ENCODE results near the gene RTKN.
"Not testable (repeated sequence)": the region's sequence is repeated elsewhere in the genome, so short reads cannot be mapped to it uniquely, and the experiment has no call there.

Gene RTKN, protein sequence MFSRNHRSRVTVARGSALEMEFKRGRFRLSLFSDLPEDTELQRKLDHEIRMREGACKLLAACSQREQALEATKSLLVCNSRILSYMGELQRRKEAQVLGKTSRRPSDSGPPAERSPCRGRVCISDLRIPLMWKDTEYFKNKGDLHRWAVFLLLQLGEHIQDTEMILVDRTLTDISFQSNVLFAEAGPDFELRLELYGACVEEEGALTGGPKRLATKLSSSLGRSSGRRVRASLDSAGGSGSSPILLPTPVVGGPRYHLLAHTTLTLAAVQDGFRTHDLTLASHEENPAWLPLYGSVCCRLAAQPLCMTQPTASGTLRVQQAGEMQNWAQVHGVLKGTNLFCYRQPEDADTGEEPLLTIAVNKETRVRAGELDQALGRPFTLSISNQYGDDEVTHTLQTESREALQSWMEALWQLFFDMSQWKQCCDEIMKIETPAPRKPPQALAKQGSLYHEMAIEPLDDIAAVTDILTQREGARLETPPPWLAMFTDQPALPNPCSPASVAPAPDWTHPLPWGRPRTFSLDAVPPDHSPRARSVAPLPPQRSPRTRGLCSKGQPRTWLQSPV

DNA sequence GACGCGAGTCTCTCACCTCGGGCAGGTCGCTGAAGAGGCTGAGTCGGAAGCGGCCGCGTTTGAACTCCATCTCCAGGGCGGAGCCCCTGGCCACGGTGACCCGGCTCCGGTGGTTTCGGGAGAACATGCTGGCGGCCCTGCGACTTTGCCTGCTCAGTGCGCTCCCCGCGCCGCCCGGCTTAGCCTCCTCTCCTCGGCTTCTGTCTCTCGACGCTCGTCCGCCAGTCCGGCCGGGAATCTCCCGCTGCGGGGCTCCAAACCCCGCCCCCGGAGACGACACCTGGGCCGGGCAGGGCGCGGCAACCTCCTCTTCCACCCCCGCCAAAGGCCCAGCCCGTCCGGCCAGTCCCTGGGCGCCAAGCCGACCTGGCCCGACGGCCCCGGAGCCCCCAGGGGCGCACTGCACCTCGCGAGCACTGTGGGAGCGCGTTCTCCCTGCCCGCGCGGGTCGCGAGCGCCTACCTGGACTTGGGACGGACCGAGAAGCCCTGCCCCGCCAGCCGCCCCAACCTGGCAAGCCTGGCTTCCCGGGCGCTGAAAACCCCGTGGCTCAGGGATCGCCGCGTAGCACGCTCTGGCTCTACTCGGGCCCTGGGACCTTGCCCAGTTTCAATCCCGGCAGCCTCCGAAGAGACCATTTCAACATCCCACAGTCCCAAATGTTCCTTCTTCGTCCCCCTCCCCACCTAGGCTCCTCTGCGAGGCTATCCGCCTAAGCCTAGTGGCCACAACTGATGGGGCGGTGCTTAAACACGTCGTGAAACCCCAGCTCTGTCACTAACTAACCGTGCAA, at the start of gene RTKN:
Gene RTKN (minus strand): TSS at position 248 of the 793 bp plus-strand sequence. CDS start 121 bp downstream, at position 127.
- no peak for DNase-seq

DNA sequence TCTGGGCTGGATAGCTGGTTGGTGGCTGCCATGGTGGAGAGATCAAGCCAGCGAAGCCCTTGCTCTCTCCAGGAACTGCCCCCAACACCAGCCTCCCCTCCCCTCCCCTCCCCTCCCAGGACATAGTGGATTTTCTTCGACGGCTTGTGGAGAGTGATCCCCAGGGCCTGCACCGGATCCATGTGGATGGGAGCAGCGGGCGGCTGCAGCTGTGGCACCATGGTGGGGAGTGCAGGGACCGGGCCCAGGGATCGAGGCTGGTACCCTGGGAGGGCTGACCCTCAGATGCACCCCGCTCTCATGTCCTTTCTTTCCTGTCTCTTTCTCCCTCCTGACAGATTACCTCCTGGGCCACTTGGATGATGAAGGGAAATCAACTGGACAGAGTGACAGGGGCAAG, 48.2 kb upstream of the RTKN start:
- no peak for DNase-seq

DNA sequence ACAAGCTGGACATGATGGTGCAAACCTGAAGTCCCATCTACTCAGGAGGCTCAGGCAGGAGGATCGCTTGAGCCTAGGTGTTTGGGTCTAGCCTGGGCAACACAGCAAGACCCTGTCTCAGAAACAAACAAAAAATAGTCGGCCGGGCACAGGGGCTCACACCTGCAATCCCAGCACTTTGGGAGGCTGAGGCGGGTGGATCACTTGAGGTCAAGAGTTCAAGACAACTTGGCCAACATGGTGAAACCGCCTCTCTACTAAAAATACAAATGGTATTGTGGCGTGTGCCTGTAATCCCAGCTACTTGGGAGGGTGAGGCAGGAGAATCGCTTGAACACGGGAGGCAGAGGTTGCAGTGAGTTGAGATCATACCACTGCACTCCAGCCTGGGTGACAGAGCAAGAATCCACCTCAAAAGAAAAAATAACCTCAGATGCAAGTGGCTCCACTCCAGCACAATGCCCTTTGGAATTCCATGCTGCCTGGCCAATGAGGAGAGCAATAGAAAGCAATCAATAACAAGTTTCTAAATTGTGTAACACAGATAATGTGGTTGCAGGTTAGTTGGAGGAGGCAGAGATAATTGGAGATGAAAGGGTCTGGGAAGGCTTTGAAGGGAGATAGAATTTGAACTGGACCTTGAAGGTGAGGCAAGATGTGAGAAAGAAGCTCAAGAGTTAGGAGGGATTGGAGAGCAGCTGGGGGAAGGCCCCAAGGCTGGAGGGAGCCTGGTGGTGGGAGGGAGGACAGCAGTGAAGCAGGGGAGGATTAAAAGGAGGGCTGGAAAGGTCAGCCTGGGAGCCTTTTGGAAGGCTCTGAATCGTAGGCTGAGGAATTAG, 47.1 kb upstream of the RTKN start:
- no peak for DNase-seq

DNA sequence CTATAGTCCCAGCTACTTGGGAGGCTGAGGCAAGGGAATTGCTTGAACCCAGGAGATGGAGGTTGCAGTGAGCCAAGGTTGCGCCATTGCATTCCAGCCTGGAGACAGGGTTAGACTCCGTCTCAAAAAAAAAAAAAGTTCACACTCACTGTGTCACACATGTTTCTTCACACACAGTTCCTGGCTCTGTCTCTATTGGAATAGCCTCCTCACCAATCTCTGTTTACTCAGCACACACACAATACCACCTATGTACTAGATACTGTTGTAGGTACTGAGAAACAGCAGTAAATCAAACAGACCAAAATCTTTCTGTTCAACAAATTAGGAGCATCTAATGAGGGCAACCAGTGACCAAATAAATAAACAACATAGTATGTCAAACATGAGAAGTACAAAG, 44.4 kb upstream of the RTKN start:
- no peak for DNase-seq

DNA sequence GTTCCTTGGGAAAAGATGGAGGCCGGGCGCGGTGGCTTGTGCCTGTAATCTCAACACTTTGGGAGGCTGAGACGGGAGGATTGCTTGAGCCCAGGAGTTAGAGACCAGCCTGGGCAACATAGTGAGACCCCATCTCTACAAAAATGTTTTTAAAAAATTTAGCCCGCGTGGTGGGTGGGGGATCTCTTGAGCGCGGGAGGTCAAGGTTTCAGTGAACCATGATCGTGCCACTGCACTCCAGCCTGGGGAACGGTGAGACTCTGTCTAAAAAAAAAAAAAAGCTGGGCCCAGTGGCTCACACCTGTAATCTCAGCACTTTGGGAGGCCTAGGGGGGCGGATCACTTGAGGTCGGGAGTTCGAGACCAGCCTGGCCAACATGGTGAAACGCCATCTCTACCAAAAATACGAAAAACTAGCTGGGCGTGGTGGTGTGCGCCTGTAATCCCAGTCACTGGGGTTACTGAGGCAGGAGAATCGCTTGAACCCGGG, 42.0 kb upstream of the RTKN start:
- not testable (repeated sequence) for DNase-seq

DNA sequence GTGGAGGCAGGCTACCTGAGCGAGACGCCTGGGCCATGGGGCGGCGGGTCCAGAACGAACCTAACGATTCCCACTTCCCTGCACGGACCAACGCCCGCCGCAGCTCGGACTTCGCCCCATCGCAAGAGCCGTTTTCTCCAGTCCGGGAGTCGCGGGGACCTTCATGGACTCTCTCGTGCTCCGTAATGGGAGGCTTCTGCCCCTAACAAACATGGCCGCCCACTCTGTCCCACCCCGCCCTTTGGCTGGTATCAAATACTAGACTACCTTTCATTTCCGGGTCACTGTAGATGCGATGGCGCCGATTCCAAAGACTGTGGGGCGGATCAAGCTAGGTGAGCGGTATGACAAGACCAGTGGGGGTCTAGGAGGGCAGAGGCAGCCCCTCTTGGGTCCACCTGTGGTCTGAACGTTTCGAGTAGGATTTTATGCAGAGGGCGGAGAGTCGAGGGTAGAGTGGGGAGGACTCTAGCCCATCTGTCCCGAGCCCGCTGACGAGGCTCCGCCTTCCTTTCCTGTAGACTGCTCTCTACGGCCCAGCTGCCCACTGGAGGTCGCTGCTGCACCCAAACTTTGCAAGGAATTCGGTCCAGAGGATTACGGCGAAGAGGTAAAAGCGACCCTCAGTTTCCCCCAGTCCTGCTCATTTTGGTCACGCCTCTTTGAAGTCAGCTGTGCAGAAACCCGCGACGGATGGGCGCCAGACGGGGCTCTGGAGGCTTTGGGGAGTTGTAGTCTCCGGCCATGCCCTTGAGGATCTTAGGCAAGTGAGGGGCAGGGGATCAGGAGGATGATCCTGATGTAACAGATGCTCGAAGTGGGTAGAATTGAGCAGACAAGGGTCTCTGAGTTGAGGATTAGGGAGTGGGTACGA, 41.3 kb upstream of the RTKN start, which contains the start of the genes CCDC142 and TTC31:
Gene CCDC142 (minus strand): TSS at position 198 of the 874 bp plus-strand sequence. CDS start 161 bp downstream, at position 37.
Gene TTC31 (plus strand): TSS at position 281 of the 874 bp plus-strand sequence. CDS start 15 bp downstream, at position 296.
- DNase-seq, result no peak

DNA sequence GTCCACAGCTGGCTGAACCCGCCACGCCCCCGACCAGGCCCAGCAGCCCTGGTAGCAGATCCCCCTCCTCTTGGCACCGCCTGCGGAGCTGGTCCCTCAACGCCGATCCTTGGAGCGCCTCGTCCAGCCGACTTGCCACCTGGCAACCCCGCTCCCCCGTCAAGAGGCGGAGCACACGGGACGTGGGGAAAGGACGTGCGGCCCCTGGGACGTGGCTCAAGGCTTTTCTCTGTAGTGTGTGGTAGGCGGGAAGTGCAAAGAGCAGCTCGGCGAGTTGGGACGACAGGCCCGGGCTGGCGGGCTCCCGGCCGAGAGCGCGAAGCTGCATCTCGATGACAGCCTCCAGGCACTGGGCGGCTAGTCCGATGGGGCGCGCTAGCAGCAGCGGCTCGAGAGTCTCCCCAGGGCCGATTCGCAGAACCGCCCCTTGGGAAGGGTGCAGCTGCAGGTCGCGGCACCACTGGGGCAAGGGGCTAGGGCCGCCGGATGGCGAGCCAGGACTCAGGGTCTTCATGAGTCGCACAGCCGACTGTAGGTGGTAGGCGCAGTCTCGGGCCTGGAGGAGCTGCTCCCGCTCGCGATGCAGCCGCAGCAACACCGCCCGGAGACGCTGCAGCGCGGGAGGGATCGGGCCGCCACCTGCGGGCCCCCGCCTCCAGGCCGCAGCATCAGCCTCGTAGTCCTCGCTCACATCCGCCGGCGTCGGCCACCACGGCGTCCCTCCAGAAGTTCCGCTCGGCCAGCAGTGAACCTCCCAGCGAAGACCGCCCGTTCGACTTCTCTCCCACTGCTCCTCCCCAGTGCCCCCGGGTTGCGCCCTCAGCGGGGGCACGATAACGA, 40.4 kb upstream of the RTKN start:
- DNase-seq, result no peak

DNA sequence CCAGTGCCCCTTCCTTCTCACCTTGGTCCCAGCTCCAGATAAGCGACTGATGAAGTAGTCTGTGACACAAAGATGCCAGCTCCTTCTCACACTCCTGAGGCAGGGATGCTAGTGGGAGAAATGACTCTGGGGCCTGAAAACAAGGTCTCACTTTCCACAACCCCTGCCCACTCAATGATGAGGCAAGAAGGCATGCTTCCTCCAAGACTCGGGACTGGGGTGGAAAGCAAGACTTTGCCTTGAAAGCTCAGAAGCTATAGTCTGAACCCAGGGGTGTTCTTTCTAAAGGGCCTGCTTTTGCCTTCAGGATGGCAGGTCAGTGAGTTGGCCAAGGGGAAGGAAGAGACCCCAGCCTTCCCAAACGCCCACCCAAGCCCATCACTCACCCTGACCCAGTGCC, 39.7 kb upstream of the RTKN start:
- no peak for DNase-seq

DNA sequence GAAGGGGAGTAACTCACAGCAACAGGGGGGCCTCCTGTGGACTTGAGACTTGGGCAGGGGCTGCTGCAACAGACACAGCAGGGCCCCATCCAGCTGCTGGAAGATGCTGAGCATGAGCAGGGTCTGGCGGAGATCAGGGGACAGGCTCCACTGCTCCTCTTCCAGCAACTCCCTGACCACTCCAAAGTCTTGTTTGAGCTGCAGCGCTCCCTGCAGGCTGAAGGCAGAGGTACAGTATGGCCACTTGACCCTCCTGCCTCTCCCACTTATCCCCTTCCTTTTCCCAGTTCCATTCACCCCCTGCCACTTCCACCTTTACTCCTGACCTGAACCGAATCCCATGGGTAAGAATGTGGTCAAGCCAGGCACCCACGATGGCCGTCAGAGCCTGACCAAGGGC, 33.2 kb upstream of the RTKN start:
- DNase-seq, result no peak

DNA sequence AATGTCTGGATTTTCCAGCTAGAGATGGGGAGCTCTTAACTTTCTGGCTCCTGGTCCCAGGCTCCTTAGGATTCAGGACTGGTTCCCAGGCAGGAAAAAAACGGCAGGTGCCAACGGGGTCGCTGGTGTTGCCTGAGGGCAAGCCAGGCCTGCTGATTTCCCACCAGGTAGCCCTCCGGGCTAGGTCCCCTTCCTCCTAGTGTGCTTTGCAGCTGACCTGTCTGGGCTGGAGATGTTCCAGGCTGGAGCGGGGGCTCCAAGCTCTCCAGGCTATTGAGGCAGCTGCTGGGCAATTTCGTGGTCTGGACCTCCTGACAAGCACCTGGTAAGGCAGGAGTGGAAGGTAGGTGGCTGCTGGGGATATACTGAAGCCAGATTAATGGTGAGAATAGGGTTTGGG, 32.7 kb upstream of the RTKN start:
- DNase-seq, result no peak

DNA sequence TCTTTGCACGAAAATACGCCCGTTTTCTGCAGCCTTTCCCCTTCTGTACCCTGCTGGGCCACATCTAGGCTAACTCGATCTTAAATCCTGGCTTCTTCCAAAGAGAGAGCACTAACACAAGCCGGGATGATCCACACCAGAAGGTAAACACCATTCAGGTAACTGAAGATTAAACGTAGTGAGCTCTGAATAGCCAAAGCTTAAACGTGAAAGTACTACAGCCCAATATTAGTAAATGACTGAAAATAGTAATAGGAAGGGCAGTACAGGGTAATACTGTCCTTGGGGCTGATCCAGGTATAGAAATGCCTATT, 31.2 kb upstream of the RTKN start:
- DNase-seq, result no peak

DNA sequence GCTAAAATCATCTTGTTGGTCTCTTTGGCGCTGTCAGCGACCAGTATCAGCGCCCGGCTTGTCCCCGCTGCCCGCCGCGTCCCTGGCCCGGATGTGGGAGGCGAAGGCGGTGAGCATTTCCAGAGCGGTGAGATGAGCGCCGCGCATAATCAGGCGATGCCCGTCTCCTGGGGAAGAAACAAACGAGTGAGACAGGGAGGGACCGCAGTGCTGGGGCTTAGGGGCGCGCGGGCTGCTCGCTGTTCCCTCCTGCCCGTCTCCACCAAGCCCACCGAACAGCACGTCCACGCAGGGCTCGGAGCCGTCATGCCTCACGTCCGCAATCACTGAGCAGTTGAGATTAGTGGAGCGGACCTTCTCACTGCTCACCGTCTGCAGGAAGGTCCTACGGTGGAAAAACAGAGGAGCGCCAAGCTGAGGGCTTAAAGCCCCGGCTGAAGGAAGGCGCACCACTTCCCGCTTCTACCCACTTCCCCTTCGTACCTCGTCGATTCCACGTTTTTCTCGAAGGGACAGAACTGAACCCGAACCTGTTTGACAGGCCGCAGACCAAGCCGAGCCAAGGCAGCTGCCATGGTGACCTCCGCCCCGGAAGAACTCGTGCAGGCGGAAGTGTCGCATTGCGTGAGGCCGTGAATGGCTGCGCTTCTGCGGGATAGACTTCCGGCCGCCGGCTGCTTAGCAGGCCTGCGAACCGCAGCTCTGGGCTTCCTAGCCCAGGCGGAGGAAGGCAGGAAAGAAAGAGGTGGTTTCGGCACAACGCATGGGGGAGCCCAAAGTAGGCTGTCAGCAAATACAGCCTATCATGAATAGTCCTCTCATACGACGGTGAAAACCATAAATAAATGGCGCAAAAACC, 30.6 kb upstream of the RTKN start, which contains the start of gene MRPL53:
Gene MRPL53 (minus strand): TSS at position 595 of the 859 bp plus-strand sequence. CDS start 20 bp downstream, at position 575.
- no peak for DNase-seq

DNA sequence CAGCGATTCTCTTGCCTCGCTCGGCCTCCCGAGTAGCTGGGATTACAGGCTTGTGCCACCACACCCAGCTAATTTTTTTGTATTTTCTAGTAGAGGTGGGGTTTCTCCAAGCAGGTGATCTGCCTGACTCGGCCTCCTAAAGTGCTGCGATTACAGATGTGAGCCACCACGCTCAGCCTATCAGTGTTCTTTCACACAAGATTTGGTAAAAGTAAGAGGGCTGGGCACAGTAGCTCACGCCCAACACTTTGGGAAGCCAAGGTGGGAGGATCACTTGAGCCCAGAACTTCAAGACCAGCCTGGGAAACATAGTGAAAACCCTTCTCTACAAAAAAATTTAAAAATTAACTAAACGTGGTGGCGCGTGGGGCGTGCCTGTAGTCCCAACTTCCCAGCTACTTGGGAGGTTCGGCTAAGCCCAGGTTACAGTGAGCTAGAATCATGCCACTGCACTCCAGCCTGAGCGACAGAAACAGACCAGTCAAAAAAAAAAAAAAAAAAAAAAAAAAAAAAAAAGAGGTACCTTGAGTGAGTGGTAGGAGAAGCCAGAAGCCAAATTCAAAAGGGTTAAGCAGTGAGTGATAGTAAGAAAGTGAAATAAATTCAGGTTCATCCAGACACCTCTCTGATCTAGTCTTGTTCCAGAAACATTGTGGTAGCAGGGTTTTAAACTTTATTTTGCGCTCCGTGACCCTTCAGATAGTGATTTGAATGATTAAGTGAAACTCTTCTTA, 29.8 kb upstream of the RTKN start:
- DNase-seq, result no peak

DNA sequence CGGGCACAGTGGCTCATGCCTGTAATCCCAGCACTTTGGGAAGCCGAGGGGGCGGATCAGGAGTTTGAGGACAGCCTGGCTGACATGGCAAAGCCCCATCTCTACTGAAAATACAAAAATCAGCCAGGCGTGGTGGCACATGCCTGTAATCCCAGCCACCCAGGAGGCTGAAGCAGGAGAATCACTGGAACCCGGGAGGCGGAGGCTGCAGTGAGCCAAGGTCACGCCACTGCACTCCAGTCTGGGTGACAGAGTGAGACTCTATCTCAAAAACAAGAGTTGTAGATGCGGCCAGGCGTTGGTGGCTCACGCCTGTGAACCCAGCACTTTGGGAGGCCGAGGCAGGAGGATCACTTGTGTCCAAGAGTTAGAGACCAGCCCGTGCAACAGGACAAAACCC, 29.0 kb upstream of the RTKN start:
- not testable (repeated sequence) for DNase-seq

DNA sequence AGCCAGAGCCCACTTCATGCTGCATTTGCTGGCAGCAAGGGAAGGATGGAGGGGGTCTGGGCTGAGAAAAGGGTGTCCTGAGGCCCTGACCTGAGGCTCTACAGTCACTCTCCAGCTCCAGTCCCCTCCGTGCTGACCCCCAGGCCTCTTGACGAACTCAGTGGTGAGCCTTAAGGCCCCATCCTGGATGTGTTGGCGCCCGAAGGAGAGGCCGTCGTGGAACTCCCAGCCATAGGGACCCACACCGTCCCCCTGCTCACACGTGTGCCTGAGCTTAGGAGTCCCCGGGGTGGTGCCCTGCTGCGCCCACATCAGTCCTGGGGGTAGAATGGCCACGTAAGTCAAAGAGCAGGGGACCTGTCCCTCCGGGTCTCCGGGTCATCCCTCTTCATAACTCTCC, 22.7 kb upstream of the RTKN start:
- DNase-seq, result no peak

DNA sequence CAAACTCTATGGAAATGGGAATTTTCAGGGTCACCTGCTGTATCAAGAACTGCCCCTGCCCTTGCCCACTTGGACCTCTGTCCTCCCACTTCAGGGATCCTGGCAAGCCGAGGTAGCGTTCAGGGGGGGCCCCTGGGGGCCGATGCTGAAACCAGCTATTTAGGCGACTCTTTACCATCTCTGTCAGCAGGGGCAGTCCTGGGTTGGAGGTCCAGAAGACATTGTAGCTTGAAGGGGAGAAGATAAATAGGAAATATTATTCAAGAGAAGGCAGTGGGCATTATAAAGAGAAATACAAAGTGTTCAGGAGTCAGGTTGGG, 21.0 kb upstream of the RTKN start:
- no peak for DNase-seq

DNA sequence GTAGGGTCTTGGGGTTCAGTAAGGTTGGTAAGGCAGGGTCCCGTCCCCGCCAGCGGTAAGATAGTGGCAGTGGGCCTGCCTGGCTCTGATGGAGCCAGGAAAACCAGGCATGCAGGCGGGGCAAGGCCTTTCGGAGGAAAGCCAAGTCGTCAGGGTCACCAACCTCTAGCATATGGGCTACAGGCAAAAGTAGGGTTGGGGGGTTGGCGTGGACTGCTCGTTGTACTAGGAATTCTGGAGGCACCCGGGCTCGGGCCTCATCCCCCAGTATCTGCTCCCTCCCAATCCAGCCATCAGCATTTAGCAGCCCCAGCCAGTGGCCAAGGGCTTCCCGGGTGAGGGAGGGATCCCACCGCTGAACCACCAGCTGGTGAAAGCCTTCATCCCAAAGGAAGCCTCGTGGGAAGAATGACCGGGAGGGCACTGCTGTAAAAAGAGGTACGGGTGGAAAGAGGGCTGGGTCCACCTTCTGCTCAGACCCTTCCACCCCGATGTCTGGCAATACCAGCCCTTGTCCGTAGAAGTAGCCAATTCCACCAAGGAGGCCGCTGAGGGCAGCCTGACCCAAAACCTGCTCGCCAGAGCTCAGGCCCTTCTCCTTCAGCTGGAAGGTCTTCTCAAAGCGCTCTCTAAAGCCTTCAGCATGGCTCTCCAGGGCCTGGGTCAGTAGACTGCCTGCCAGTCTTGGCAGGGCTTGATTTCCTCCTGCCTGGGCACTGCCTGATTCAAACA, 20.5 kb upstream of the RTKN start:
- DNase-seq, result no peak
